Stimulated activated CD8-positive, alpha-beta memory T cell treated with anti-CD3 and anti-CD28 coated beads, Interleukin-7, amount 100 ng/mL, for 4 hours (primary cell): ENCODE data around the gene SLC4A1AP.

Experiments
- DNase-seq, 2 donors: peaks; one replicate each; pipeline ENCODE4 v3.0.0-alpha.2; 2020; ENCODE audit warnings: low read depth in 2 of 2

SLC4A1AP gene

DNA sequence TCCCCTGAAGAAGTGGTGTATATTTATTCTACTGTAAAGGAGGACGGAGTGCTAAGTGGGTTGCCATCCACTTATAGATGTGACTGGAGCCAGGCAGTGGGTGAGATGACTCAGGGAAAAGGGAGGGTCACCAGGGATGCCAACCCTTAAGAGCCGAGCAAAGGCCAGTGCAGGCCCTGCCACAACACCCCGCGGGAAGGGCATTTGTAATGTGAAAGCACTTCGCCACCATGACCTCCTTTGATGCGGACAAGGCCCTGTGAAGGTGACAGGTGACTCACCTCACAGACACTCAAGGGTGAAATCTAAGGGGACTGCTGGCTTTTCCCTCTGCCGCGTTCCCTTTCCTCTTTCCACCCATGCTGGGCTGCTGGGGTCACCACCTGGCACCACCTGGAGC is 57.6 kb downstream of the SLC4A1AP start:
- no peak for DNase-seq

DNA sequence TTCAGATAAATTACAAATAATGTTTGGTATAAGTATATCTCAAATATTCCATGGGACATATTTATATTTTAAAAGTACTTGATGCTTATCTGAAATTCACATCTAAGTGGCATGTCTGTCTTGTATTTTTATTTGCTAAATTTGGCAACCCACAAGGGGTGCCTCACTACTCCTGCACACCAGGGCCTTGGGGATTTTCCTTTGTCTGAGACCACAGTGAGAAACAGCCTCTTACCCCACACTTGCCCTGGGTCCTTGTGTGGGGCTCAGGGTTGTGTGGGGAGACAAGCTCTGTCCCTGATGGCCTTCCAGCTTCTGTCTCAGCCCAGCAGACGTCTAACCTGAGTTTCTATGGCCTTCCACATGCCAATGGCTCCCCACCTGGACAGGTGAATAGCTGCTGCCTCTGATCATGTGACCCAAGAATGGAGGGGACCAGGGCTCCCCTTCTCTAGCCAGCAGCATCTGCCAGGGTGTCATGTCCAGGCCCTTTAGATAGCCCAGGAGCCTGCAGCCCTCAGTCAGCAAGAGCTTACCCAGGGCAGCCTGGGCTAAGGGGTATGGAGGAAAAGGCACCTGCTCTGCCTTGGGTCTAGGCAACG is 58.3 kb downstream of the SLC4A1AP start:
- no peak for DNase-seq

DNA sequence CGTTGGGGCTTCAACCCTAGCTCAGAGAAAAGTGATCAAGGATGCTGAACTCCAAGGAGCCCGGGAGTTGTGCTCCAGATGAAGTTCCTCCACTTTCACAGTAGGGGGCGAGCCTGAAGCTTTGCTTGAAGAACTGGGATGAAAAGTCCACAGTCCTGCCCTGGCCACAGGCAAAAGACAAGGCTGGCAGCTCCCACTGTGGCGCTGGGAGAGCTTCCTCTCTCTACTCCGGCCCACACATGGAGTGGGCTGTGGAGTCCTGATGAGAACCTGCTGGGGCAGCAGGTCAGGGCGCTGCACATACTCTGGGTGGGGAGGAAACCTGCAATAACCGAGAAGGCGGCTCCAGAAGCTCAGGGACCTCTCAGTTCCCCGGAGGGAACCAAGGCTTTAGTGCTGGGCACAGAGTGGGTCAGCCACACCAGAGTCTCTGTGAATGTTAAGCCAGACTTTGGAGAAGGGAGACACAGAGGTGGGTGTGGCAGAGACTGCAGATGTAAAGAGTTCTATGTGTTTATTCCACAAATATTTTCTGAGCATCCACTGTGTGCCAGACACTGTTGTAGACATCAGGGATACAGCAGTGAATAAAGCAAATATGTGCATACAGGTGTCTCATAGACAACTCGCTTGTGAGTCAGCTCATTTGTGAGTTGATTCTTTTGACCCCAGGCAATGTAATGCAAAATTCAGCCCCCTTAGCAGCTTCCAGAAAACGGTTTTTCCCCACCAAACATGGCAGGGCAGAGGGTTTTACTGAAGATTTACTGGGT is 59.9 kb downstream of the SLC4A1AP start:
- no peak for DNase-seq

DNA sequence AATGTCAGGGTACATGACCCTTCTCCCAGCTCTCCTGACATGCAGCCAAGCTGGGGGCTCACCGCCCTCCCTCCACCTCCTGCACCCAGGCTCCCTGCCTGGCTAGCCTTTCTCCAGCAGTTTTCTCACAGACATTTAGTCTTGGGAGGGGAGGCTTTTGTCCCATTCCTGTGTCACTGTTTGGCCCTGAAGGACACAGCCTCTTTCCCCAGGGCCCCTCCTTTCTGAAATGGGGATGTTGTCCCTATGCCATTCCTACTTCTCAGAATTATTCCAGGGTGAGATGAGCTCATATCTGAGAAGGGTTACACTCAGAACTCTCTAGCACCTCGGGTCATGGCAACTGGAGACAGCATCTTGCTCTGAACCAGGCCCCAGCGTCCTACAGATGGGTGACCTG is 60.5 kb downstream of the SLC4A1AP start:
- DNase-seq: no peak

DNA sequence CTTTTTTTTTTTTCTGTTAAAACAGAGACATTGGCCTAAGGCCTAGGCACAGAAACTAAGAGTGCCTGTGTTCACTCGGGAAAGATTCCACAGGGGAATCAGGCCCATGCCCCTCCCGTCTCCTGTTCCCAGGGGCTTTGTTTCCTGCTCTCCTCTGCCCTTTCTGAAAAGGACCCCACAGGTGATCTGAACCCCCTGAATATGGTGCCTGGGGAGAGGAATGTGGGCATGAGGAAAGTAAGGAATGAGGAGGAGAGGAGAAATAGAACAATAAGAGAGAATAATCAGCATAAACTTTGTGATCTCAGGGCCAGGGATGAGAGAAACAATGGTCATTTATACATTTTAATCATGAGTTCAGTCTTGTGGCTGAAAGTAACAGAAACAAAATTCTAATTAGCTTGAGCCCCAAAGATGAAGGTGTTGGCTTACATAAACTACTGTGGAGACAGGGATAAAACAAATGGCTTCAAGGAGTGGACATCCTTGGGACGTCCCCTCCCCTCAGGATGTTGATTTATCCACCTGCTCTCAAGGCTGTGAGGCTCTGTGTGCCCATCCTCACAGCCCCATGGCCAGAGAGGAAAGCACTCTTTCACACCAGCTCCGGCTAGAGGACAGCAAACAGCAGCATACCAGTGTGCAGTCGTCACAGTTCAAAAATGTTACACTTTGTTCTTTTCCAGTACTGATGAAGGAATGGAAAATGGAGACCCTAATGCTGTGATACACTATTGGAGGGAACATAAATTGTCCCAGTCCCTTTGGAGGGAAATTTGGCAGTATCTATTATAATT is 61.4 kb downstream of the SLC4A1AP start:
- no peak for DNase-seq

DNA sequence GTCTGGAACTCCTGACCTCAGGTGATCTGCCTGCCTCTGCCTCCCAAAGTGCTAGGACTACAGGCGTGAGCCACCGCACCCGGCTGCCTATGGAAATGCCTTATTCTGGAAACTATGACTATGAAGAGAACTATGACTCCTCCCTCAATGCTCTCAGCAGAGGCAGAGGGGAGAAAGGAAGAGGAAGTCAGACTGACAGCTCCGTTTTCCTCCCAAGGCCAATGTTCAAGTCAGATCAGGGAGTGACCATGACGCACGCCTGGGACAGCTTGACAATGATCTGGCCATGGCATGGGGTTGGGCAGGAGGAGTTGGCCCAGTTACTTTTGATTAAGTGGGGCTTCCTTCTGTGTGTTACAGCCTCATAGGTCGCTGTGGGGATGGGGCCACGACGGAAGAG is 63.6 kb downstream of the SLC4A1AP start:
- no peak for DNase-seq

DNA sequence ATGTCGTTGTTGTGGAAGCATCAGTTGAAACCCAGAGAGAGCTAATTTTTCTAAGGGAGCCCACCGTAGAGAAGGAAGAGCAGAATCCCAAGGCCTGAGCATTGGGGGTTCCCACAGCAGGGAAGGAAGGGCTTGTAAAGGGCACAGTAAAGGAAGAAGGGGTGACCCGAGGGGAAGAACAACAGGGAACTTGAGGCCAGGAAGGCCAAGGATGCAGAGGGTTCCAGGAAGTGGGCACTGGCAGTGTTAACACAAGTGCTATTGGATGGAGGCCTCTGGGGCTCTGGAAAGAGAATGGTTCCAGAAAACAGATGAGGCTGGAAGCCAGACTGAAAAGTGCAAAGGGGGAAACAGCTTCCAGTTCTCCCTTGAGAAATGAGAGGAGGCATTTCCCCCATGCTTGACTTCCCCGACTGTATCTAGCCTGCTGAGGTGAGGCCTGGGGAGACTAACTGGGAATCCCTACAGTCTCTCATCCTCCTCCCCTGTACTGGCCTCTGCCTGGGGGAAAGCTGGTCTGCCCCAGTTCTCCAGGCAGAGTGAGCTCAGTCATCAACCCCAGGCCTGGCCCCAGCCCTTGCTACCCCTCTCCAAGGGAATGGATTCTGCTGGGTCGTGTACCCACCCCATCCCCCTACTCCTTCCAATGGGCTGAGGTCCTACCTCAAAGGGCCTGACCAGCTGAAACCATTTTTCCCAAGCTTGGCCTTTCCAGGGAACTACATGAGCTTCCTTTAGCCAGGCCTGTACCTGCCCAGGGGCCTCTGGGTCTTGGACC is 64.6 kb downstream of the SLC4A1AP start:
- DNase-seq: no peak

DNA sequence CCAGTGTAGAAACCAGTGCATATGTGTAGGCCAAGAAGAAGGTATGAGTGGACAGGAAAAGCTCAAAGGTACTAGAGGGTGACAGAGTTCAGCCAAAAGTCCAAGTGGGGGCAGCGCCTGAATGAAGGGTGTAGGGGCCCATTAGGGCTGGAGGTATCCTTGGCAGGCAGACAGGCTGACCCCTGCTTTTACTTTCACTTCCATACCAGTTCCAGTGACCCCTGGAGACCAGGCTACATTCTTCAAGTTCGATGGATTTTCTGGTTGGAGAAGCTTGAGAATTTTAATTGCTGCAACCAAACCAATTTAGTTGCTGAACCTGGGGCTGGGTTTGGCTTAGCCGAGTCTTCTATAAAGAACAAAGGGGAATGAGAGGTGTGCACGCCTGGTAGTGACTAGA is 65.5 kb downstream of the SLC4A1AP start:
- no peak for DNase-seq

DNA sequence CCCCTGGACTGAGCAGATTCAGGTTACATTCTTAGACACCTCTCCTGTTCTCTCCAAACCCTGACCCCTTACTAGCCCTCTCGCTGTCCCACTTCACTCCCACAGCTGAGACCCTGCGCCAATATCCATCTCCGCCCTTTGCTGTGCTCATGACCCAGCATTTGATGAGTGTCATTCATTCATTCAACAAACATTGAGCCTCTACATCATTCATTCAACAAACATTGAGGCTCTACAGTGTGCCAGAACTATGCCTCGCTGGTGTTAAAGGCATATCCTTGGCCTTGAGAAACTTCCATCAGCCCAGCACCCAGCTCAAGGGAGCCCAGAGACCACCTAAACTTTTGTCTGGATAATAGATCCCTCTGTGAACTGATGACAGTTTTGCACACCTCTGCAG is 65.9 kb downstream of the SLC4A1AP start:
- DNase-seq: no peak

DNA sequence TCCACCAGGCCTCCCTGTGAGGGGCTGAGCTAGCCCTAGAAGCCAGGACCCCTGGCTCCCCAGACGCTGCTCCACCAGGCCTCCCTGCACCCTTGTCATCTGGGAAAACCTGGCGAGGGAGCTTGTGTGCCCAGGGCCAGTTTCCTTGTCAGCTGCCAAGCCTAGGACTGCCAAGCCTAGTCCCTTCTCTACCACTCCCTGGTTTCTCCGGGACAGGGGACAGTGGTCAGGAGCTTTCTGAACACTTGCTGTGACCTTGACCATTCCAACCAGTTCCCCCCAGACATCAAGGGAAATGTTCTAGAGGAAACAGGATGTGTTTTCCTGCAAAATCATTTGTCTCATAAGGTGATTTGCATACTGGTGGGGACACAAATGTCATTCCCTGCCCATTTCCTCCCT is 66.6 kb downstream of the SLC4A1AP start:
- DNase-seq: no peak

DNA sequence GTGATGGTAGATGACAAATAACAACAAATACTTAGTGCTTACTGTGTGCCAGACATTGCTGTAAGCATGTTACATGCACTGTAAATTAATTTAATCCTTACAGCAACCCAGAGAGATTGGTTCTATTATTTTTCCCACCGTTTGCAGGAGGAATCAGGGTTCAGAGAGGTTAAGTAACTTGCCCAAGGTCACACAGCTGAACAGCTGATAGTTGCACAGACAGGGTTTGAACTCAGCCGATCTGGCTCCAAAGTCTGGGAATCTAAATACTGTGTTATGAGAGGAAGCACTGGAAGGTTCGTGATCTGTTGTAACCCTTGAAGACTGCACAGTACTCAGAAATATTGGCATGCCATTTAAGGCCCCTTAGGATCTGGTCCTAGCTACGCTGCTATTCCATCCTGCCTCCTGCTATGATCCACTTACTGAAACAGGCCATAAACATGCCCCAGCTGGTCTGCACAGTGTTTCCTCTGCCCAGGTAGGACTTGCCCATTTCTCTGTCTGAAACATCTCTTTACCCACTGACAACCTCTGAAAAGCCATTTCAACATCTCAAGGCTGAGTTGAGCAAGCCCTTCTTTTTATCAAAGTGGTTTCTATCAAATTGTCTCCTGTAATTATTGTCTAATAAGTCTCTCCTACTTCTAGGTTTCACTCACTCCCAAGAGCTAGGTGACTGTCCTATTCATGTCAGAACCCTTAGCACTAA is 67.4 kb downstream of the SLC4A1AP start:
- no peak for DNase-seq

DNA sequence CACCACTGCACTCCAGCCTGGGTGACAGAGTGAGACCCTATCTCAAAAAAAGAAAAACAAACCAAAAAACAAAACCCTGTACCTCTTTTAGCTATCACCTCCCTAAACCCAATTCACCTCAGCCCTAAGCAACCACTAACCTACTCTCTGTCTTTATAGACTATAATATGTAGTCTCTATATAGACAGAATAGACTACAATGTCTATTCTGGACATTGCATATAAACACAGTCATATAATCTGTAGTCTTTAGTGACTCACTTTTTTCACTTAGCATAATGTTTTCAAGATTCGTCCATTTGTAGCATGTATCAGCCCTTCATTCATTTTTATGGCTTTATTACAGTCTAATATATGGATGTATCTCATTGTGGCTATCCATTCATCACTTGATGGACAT is 70.6 kb downstream of the SLC4A1AP start:
- DNase-seq: no peak

DNA sequence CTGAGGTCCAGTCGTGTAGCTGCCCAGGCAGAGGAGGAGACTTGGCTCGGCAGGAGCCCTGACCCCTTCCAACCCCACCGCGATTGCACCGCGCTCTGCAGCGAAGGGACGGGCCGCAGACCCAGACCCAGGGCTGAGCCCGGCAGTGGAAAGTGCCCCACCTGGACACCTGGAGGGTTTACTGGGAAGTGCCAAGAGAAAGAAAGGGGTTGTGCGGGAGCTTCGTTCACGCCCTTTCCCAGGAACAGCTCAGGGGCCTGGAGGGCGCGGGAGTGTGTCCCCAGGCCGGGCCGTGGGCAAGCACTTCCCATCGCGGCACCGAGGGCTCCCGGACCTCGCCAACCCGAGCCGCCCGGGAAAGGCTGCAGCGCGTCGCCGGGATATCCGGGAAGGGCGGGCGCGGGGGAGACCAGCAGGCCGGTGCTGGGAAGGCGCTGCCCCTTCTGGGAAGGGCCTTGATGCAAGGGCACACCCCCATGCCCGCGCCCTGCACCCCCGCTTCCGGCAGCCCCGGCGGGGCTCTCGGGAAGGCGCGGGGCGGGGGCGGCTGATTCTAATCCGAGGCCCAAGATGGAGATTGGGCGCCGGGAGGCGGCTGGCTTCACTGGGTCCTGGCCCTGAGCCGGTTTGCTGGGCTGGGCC is 71.7 kb downstream of the SLC4A1AP start:
- peak; percentile 54 to 72 for DNase-seq

DNA sequence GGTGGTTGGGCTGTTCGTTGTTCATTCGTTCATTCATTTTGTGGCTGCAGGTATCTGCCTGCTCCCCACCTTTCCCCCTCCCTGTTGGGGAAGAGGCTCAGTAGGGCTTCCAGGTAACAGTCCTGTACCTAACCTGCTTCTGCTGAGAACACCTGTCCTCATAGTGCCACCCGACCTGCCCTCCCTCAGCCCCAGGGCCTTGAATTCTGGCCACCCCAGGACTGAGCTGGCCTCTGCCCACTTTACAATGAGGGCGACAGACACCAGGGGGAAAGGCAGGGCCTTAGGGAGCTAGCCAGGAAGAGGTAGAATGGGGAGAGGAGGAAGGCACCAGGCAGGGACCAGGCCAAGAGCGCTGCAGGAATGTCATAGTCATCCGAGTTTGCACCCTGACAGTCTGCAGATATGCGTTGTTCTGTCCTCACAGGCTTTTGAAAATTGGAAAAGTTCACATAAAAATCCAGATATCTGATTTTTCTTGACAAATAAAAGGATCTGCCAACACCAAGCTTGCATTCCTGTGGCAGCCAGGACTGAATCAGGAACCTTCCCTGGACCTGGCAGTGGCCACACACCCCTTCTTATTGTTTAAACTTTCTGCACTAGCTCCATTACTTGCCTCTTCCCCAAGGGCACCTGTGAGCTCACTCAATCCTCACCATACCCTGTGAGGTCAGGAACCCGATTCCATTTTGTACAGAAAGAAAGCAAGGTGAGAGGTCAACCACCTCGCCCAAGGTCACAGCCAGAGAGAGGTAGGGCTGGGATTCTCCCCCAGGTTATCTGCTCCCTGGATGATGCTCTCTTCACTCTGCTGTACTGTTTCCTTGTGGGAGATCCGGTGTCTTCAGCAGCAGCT is 72.6 kb downstream of the SLC4A1AP start:
- DNase-seq: no peak

DNA sequence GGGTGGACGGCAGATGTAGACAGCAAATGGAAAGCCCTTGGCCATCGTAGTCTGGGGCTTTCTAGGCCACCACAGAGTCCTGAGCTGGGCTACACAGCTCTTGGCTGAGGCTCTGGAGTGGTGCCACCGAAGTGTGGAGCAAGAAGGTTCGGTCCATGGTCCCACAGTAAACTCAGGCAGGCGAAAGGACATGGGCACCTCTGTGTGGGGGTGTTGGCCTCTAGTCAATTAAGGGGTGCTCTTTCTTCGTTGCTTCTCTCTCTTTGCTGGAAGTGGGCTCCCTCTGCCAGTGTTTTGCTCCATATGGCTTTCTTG is 73.2 kb downstream of the SLC4A1AP start:
- DNase-seq: no peak

DNA sequence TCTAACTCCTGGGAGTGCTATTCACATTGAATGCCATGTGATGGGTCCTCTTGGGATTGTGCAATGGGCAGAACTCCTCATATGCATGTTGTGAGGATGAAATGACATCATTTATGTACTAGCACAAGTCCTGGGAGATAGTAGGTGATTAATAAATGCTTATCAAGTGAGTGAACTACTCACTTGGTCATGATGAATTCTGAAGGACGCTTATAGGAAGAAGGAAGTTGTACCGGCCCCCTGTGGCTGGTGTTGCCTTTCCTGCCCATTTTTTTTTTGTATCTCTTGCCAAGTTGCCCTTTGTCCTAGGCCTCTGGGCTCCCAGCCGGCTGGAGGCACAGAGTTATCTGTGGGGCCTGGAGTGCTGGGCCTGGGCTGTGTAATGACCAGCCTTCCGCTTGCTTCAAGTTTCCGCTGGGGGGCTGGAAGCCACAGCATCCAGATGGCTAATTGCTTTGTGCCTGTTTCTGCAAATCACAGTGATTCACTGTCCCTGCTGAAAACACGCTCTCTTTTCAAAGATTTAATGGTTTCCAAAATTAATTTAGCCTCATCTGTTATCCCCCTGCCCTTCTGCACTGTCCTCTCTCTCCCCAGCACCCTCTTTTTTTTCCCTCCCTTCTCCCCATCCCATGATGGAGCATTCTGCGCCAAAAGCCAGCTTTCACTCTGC is 74.1 kb downstream of the SLC4A1AP start:
- no peak for DNase-seq

DNA sequence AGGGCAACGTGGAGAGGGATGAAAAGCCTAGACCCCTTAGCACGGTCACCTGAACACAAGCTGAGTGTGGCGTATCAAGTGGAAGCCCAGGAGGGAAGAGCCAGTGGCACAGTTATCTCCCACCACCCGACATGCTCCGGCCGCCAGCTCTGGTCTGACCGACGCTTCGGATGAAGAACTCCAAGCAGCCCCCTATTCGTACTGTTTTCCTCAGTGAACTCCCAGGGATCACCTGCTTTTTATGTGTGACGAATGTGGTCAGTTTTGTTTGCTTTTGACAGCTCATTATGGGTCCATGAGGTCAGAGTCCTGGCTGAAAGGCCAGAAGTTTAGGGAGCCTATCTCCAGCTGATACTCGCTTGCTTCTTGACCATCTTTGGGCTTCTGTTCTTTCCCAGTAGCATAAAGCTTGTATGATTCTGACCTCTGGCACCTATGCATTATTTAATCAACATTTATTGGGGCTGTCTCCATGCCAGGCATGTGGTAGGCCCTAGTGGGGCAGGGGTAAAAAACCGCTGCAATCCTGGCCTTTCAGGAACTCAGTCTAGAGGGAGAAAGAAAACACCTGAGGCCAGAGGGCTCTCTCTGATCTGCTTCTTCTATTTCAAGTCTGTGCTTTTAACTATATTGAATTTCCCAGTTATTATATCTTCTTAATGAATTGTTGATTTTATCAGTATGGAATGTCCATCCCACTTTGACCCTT is 74.8 kb downstream of the SLC4A1AP start:
- DNase-seq: no peak

DNA sequence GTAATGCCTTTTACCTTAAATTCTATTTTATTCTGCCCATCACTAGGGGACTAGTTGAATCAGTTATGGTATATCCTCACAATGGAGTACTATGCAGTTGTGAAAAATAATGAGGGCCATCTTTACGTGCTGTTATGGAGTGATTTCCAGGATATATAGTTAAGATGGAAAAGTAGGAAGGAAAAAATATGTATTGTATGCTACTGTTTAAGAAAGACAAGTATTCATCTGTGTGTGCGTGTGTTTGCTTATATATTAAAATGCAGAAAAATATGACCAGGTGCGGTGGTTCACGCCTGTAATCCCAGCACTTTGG is 75.3 kb downstream of the SLC4A1AP start:
- no peak for DNase-seq

DNA sequence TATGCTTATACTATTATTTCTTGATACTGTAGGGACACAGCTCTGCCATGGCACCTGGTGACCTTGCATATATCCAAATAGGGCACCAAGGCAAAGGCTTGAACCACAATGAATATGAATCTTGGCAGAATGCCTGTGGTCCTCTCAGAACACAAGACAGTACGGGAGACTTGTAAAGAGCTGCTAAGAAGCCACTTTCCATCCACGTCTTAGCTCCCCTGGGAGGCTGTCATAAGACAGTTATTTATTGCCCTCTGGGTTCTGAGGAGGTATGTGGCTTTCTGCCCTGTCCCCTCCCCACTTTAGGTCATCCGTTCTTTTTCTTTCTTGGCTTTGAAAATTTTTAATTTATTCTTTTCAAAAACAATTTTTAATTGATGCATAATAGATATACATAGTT is 78.0 kb downstream of the SLC4A1AP start:
- no peak for DNase-seq
